MCF 10A (cell line): ENCODE data around the gene INPP1. TPM values are rescaled to one million over a fixed set of nuclear protein-coding genes. Genes with fewer than 3 reads are reported as not detected.
"Not testable (repeated sequence)": the region's sequence is repeated elsewhere in the genome, so short reads cannot be mapped to it uniquely, and the experiment has no call there.

ENCODE experiments used
- BruUV-seq: library from RNA; stranded (reverse); fragments of 400-500 nt; replicated peaks from 2 replicates; lab custom pipeline; 2021; lab: Mats Ljungman, UMichigan
- CTCF ChIA-PET: fragments of 300-600 bp; sonication (Branson Sonifier 250); formaldehyde crosslinking; extraction: SDS; loops from one replicate; lab custom pipeline; 2021; ENCODE audit warnings: antibody characterized with exemption, inconsistent platforms; lab: Yijun Ruan, JAX
- POLR2A ChIA-PET: fragments of 300-600, 350-650 bp; sonication (Branson Sonifier 250); formaldehyde crosslinking; extraction: SDS; loops from one replicate; lab custom pipeline; 2020; ENCODE audit warnings: antibody characterized with exemption, inconsistent platforms; lab: Yijun Ruan, JAX
- DNase-seq: peaks from one replicate; pipeline ENCODE4 v3.0.0-alpha.2; 2018; ENCODE audit not compliant: unreplicated experiment
- H3K27ac Mint-ChIP-seq: one replicate; pipeline ENCODE4 v1.8.0; 2022; ENCODE audit warnings: mild to moderate bottlenecking, low read depth, mixed read lengths; ENCODE audit not compliant: unreplicated experiment
- H3K27me3 Mint-ChIP-seq: one replicate; pipeline ENCODE4 v1.8.0; 2022; ENCODE audit warnings: mixed read lengths; ENCODE audit not compliant: insufficient read depth, unreplicated experiment
- H3K36me3 Mint-ChIP-seq: one replicate; pipeline ENCODE4 v1.8.0; 2022; ENCODE audit warnings: mild to moderate bottlenecking, moderate library complexity, mixed read lengths; ENCODE audit not compliant: insufficient read depth, unreplicated experiment
- H3K4me1 Mint-ChIP-seq: one replicate; pipeline ENCODE4 v1.8.0; 2022; ENCODE audit warnings: mixed read lengths; ENCODE audit not compliant: insufficient read depth, unreplicated experiment
- H3K4me3 Mint-ChIP-seq: one replicate; pipeline ENCODE4 v1.8.0; 2022; ENCODE audit warnings: mild to moderate bottlenecking, moderate library complexity, mixed read lengths; ENCODE audit not compliant: unreplicated experiment
- H3K9me3 Mint-ChIP-seq: one replicate; pipeline ENCODE4 v1.8.0; 2022; ENCODE audit warnings: mixed read lengths; ENCODE audit not compliant: unreplicated experiment
- intact Hi-C: fragments of 100-400 bp; cut with micrococcal nuclease; formaldehyde crosslinking; loops from 2 replicates; pipeline ENCODE4 v1.14.1; 2022
- total RNA-seq: library from RNA; stranded (reverse); gene quantifications from 2 replicates; pipeline ENCODE4 v1.2.3, GENCODE V29; 2022
- TF ChIP-seq, protein P1 (sequence below): fragments of 200-600 bp; IDR thresholded peaks from one replicate; pipeline ENCODE4 v1.8.0; 2022; ENCODE audit warnings: antibody characterized with exemption, mild to moderate bottlenecking; ENCODE audit not compliant: unreplicated experiment

Gene INPP1
- total RNA-seq, 1 experiment from 2014 or later, result 29.2 TPM

DNA sequence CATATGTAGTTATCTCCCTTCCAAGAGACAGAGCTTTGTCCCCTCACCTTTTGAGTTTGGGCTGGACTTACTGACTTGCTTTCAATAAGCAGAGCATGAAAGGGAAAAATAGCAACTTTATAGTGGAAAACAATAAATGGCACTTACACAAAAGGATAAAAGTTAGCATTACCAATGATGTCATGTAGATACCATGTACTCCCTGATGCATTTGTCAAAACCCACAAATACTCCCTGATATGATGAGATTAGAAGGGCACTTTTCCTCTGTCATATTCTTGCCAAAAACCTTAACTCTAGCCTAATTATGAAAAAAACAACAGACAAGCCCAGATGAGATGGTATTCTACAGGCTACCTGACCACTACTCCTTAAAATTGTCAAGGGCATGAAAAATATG, 39.7 kb upstream of the INPP1 start:
- peaks cover 9% of the 10 kb centered on the region for H3K9me3 Mint-ChIP-seq
- BruUV-seq, result no TSS peak
- intact Hi-C loops, result no loop called here
- ChIA-PET POLR2A (interaction anchor here (0.6 kb wide), 1 partner anchor 576 kb away, joined by 4 read pairs; no protein-coding TSS in a partner anchor), CTCF (no interaction called here)
- H3K36me3 Mint-ChIP-seq, result no peaks in the 10 kb centered on the region
- no peaks in the 10 kb centered on the region for H3K27me3 Mint-ChIP-seq
- no peak overlapping the region for H3K4me3 Mint-ChIP-seq
- H3K27ac Mint-ChIP-seq, result no peak overlapping the region
- TF ChIP-seq, protein P1, sequence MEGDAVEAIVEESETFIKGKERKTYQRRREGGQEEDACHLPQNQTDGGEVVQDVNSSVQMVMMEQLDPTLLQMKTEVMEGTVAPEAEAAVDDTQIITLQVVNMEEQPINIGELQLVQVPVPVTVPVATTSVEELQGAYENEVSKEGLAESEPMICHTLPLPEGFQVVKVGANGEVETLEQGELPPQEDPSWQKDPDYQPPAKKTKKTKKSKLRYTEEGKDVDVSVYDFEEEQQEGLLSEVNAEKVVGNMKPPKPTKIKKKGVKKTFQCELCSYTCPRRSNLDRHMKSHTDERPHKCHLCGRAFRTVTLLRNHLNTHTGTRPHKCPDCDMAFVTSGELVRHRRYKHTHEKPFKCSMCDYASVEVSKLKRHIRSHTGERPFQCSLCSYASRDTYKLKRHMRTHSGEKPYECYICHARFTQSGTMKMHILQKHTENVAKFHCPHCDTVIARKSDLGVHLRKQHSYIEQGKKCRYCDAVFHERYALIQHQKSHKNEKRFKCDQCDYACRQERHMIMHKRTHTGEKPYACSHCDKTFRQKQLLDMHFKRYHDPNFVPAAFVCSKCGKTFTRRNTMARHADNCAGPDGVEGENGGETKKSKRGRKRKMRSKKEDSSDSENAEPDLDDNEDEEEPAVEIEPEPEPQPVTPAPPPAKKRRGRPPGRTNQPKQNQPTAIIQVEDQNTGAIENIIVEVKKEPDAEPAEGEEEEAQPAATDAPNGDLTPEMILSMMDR, result no peak
- H3K4me1 Mint-ChIP-seq, result no peaks in the 10 kb centered on the region
- DNase-seq, result no peak

DNA sequence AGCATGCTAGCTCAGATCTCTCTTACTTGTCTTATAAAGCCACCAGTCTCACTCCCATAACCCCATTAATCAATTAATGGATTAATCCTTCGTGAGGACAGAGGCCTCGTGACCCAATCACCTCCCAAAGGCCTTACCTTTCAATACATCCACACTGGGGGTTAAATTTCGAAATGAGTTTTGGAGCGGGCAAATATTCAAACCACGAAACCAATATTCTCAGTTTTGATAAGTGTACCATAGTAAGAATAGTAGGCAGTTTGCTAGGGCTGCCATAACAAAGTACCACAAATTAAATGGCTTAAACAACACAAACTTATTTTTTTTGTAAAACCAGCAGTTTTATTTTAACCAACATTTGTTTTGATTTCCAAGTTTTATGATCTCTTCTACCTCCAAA, 39.0 kb upstream of the INPP1 start:
- H3K27ac Mint-ChIP-seq, result no peak overlapping the region
- peaks cover 9% of the 10 kb centered on the region for H3K9me3 Mint-ChIP-seq
- peaks cover 2% of the 10 kb centered on the region for H3K36me3 Mint-ChIP-seq
- no peaks in the 10 kb centered on the region for H3K27me3 Mint-ChIP-seq
- ChIA-PET CTCF (no interaction called here), POLR2A (no interaction called here)
- DNase-seq, result no peak
- TF ChIP-seq, protein P1, result no peak
- BruUV-seq, result no TSS peak
- H3K4me3 Mint-ChIP-seq, result no peak overlapping the region
- H3K4me1 Mint-ChIP-seq, result no peaks in the 10 kb centered on the region
- intact Hi-C loops, result no loop called here

DNA sequence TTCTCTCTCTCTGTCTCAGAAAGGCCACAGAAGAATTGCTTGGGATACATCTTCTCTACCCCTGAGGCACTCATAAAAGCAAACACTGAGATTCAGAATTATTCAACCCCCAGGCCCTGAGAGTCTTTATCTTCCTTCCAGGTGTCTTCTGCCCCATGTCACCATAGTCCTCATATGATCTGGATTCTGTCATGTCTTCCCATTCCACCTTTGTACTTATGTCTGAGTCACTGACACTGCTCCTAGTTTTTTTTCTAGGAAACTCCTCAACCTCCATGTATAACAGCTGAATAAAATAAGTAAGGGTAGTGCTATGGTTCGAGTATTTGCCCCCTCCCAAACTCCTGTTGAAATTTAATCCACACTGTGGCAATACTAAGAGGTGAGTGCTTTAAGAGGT, 35.4 kb upstream of the INPP1 start:
- TF ChIP-seq, protein P1, result no peak
- no peak for DNase-seq
- H3K36me3 Mint-ChIP-seq, result peaks cover 9% of the 10 kb centered on the region
- no TSS peak for BruUV-seq
- no peak overlapping the region for H3K4me3 Mint-ChIP-seq
- intact Hi-C loops, result no loop called here
- H3K27me3 Mint-ChIP-seq, result no peaks in the 10 kb centered on the region
- no peaks in the 10 kb centered on the region for H3K9me3 Mint-ChIP-seq
- ChIA-PET POLR2A (interaction anchor here (0.9 kb wide), 1 partner anchor 11 kb away, joined by 3 read pairs; no protein-coding TSS in a partner anchor), CTCF (interaction anchor here (1.8 kb wide), 1 partner anchor 219 kb away, joined by 9 read pairs; no protein-coding TSS in a partner anchor)
- H3K4me1 Mint-ChIP-seq, result no peaks in the 10 kb centered on the region
- H3K27ac Mint-ChIP-seq, result no peak overlapping the region

DNA sequence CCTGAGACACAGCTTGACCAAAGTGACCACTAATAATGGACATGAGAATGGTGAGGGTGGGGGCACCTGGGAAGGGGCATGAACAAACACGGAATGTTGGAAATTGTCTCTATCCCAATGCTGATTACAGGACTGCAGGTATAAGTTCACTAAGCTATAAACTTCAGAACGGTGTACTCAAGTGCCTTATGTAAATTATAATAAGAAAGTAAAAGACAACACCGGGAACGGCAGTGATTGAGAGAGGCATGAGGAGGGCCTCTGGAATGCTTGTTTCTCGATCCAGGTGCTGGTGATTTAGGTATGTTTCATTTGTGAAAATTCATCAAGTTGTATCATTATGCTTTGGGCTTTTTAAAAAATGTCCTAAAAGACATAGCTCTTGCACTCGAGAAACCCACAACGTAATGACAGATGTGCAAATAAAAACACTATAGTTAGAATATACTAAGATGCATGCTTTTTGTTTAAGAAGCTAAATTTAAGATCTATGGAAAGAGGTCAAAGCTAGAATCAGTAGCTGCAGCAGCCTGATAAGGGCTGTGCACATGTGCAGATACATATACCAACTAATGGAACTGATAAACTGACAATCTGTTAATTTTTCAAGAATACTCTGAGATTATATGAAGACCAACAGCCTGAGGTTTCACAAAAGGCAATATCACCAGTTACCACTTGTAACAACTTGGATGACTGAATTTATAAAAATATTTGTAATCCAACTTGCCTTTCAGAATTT, 31.3 kb upstream of the INPP1 start:
- BruUV-seq, result no TSS peak
- POLR2A ChIA-PET, result interaction anchor here (0.6 kb wide), 1 partner anchor 35 kb away, joined by 3 read pairs; no protein-coding TSS in a partner anchor
- Mint-ChIP-seq H3K27ac (no peak overlapping the region), H3K36me3 (peaks cover 9% of the 10 kb centered on the region), H3K27me3 (no peaks in the 10 kb centered on the region), H3K4me1 (peaks cover 21% of the 10 kb centered on the region), H3K9me3 (no peaks in the 10 kb centered on the region), H3K4me3 (no peak overlapping the region)
- intact Hi-C loops, result no loop called here
- no peak for DNase-seq
- TF ChIP-seq, protein P1, result no peak
- CTCF ChIA-PET, result interaction anchor here (0.9 to 4.5 kb wide), 4 partner anchors 10 to 224 kb away, joined by 3 to 29 read pairs (median 3); no protein-coding TSS in a partner anchor

DNA sequence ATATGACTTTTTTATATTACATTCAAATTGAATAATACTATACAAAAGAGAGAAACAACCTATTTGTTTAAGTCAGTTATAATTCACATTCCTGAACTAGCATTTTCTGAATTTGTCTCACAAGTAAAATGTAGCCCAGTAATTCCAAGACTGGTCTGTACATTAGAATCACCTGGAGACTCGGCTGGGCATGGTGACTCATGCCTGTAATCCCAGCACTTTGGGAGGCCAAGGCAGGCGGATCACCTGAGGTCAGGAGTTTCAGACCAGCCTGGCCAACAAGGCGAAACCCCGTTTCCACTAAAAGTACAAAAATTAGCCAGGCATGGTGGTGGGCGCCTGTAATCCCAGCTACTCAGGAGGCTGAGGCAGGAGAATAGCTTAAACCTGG, 30.8 kb upstream of the INPP1 start:
- CTCF ChIA-PET, result interaction anchor here (1.0 to 4.5 kb wide), 3 partner anchors 10 to 224 kb away, joined by 3 to 29 read pairs (median 3); no protein-coding TSS in a partner anchor
- H3K36me3 Mint-ChIP-seq, H3K9me3 Mint-ChIP-seq, intact Hi-C loops, H3K27ac Mint-ChIP-seq, H3K27me3 Mint-ChIP-seq, BruUV-seq, H3K4me3 Mint-ChIP-seq: not testable (repeated sequence)
- H3K4me1 Mint-ChIP-seq, result peaks cover 27% of the 10 kb centered on the region
- POLR2A ChIA-PET, result interaction anchor here (0.6 kb wide), 1 partner anchor 34 kb away, joined by 3 read pairs; no protein-coding TSS in a partner anchor
- peak; percentile 12 for DNase-seq
